Fibroblast of lung (primary cell): Measurements from ENCODE around the gene FAM20C.

Source experiments
- CTCF ChIP-seq, 2 donors: IDR thresholded peaks in 1 of 2; conservative IDR thresholded peaks in 1 of 2; 1 replicate in 1 of 2; 2 replicates in 1 of 2; pipeline ENCODE4 v1.5.1; 2011 to 2012; ENCODE audit warnings: low read length in 2 of 2, control low read depth in 1 of 2, inconsistent platforms in 1 of 2, low read depth in 1 of 2, mild to moderate bottlenecking in 1 of 2
- EZH2 ChIP-seq: IDR thresholded peaks from 2 replicates; pipeline ENCODE4 v1.5.1; 2012; ENCODE audit warnings: low read length, control low read depth, mild to moderate bottlenecking; ENCODE audit errors: missing control alignments

- TF ChIP-seq CTCF (conservative IDR thresholded peaks at IDR 0.05 in 1 of 2, IDR thresholded peaks at IDR 0.05 in 1 of 2; ENCODE audit: low read depth in 1 of 2, low read length in 2 of 2) (no peak), EZH2 (no peak)
Measured at GRCh38 chr7:292226-292625, 99.9 kb downstream of the FAM20C start.
